Esophagus (tissue), 2 donors: ENCODE data around the gene TNPO1. TPM values are rescaled to one million over a fixed set of nuclear protein-coding genes. Genes with fewer than 3 reads are reported as not detected.

Source experiments
- H3K27ac ChIP-seq, 2 donors: one replicate each; pipeline ENCODE4 v1.5.1; 2013; ENCODE audit warnings: low read depth in 2 of 2, mild to moderate bottlenecking in 2 of 2, inconsistent platforms in 1 of 2, low read length in 1 of 2, moderate library complexity in 1 of 2
- H3K27me3 ChIP-seq, 2 donors: one replicate each; pipeline ENCODE4 v1.6.1; 2013; ENCODE audit warnings: low read length in 2 of 2, control low read depth in 1 of 2, mild to moderate bottlenecking in 1 of 2; ENCODE audit not compliant: insufficient read depth in 2 of 2, control insufficient read depth in 1 of 2
- H3K36me3 ChIP-seq, 2 donors: one replicate each; pipeline ENCODE4 v1.6.1; 2013; ENCODE audit warnings: low read length in 1 of 2; ENCODE audit not compliant: control insufficient read depth in 2 of 2, insufficient read depth in 2 of 2
- H3K4me1 ChIP-seq, 2 donors: one replicate each; pipeline ENCODE4 v1.6.1; 2013; ENCODE audit warnings: low read length in 1 of 2; ENCODE audit not compliant: control insufficient read depth in 2 of 2, insufficient read depth in 2 of 2
- H3K4me3 ChIP-seq, 2 donors: one replicate each; pipeline ENCODE4 v1.5.1; 2013; ENCODE audit warnings: low read length in 2 of 2, mild to moderate bottlenecking in 2 of 2, low read depth in 1 of 2, moderate library complexity in 1 of 2
- H3K9me3 ChIP-seq, 2 donors: one replicate each; pipeline ENCODE4 v1.6.1; 2013; ENCODE audit warnings: mild to moderate bottlenecking in 2 of 2, low read depth in 1 of 2, low read length in 1 of 2, moderate library complexity in 1 of 2; ENCODE audit not compliant: control insufficient read depth in 2 of 2, insufficient read depth in 1 of 2
- WGBS, 2 donors: extraction: QIAGEN DNeasy Blood & Tissue Kit; methylation state at CpG; one replicate each; pipeline ENCODE4 v1.1.7; 2013; 5-methylcytosine and 5-hydroxymethylcytosine counted together
- polyA plus RNA-seq, 2 donors: library from polyadenylated mRNA; stranded (reverse); fragments of 200-250 nt; gene quantifications; one replicate each; pipeline ENCODE4 v1.2.3, GENCODE V29; 2013
- donor health status: healthy with polysubstance abuse.
- donor health status: Bipolar disorder and iron deficiency.

Gene TNPO1
- polyA plus RNA-seq, 2 donors = 6.2 to 14.5 TPM

DNA sequence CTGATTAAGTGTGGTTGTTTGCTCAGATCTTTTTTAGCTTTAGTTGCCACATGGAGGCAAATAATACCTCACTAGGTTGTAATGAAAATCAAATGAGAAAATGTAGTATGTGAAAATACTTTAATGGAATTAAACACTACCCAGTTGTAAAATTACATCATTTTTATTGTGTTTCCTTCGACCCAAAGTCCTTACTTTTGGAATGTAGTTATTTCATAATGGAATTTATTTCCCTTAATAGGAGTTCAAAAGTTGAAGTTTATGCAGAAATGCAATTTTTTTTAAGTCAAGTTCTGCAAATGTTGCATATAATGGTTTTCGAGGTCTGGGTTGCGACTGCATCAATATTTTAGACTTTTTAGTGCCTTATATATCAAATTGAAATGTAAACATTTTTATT is 31.0 kb downstream of the TNPO1 start:
- Histone ChIP-seq H3K4me1 (peaks cover 2 to 3% of the 10 kb centered on the region in 2 donors), H3K27me3 (no peaks in the 10 kb centered on the region), H3K9me3 (no peaks in the 10 kb centered on the region), H3K36me3 (no peaks in the 10 kb centered on the region), H3K4me3 (peak overlapping the region in 1 of 2 donors; percentile 78), H3K27ac (no peak overlapping the region)
- 11 to 13% methylated on average over 3 of the region's 3 CpGs for WGBS, 2 donors

DNA sequence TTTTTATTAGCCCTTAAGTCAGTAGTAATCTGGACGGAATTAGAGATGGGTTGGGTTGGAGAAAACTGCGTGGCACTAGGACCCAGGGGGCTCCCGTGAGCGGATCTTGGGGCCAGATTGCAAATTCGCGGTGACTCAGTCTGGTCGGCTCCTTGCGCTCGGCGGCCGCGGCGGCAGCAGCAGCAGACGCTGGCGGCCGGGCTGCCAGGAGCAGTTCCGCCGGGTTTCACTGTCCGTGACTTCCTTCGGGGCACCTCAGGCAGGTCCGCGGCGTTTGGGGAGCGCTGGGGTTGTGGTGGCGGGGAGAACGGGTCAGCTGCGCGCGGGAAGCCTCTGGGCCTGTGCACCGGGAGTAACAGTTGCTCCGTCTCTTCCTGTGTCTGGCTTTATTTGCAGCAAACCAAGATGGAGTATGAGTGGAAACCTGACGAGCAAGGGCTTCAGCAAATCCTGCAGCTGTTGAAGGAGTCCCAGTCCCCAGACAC is 31.6 kb downstream of the TNPO1 start:
- no peaks in the 10 kb centered on the region for H3K36me3 ChIP-seq
- H3K27me3 ChIP-seq = no peaks in the 10 kb centered on the region
- H3K4me3 ChIP-seq = peak overlapping the region; percentile 78 to 90
- WGBS, 2 donors = 0 to 1% methylated on average over 26 to 32 of the region's 32 CpGs
- H3K9me3 ChIP-seq = no peaks in the 10 kb centered on the region
- peak overlapping the region; percentile 92 to 98 for H3K27ac ChIP-seq
- peaks cover 2 to 3% of the 10 kb centered on the region in 2 donors for H3K4me1 ChIP-seq

DNA sequence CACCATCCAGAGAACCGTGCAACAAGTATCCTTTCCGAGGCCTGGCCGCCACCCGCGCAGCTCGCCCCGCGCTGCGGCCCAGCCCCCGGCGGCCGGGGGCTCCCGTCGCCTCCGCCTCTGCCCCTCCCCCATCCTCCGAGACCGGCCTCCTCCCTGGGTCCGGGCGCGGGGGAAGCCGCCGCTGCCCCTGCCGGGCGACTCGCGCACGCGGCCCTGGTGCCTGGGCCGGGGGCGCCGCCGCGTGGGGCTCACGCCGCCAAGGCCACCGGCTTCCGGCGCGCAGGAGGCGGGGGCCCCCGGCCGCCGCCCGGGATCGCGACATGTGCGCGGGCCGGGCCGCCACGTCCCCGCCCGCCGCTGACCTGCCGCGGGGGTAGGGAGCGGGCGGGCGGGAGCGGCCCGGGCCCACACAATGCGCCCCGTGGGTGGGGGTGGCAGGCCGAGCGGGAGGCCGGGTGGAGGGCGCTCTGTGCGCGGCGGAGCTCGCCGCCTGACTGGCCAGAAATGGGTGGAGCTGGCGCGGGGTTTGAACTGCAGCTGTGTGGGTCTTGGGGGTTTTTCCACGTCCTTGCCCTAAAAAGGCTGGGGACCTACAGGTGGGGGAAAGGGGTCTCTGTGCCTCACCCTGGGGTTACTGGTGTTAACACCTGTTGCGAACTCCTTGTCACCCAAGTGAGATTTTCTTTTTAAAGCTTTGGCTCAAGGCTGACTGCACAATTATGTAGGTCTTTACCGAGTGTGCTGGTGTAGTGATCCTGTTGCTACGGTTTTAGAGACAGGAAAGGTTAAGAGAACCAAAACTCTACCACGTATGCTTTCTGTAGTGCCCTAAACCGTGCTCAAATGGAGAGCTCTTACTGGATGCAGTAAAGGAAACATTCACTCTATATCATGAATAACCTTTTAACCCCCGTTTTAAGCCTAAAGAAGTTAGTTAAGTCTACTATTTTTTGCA is 32.3 kb downstream of the TNPO1 start:
- WGBS, 2 donors = 0 to 2% methylated on average over 46 to 81 of the region's 81 CpGs
- H3K9me3 ChIP-seq = no peaks in the 10 kb centered on the region
- H3K36me3 ChIP-seq = peaks cover 0 to 2% of the 10 kb centered on the region in 2 donors
- peak overlapping the region; percentile 78 to 90 for H3K4me3 ChIP-seq
- H3K4me1 ChIP-seq = peaks cover 2 to 3% of the 10 kb centered on the region in 2 donors
- H3K27ac ChIP-seq = peak overlapping the region; percentile 92 to 98
- no peaks in the 10 kb centered on the region for H3K27me3 ChIP-seq

DNA sequence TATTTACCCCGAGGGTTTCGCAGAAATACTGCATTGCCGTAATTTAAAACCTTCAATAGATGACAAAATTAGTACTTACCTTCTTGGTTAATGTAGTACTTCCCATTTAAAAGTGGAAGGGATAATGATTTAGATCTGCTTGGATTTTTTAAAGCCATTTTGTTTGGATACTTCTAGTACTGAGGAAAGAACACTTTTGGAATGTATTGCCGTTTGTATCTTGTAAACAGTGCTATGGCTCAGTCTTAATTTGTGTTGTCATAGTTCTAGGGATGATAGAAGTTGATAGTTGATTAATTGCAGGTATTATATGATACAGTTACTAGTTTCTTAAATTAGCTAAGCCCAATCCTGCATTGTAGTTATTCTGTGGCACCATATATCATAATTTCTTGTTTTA is 33.1 kb downstream of the TNPO1 start:
- Histone ChIP-seq H3K27ac (no peak overlapping the region), H3K36me3 (peaks cover 0 to 2% of the 10 kb centered on the region in 2 donors), H3K27me3 (no peaks in the 10 kb centered on the region), H3K9me3 (no peaks in the 10 kb centered on the region), H3K4me3 (peak overlapping the region in 1 of 2 donors; percentile 78), H3K4me1 (peaks cover 2 to 3% of the 10 kb centered on the region in 2 donors)
- 12 to 14% methylated on average over 4 of the region's 4 CpGs for WGBS, 2 donors

DNA sequence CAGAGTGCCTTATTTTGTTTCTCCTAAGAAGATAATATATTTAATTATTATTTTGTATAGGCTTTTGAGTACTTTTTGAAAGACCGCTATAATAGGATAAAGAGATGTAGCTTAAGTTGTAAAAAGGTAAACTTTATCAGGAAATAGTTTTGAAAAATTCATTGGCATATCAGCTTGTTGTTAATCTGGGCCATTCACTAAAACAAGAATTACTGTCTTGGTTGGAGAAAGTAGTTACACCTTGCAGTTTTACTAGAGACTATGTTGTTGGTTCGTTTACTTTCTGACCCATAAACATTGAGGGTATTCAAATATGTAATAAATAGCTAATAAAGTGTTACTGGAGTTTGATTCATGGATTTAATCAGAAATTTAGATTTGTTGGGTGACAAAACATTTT is 33.7 kb downstream of the TNPO1 start:
- Histone ChIP-seq H3K27me3 (no peaks in the 10 kb centered on the region), H3K27ac (no peak overlapping the region), H3K4me3 (peak overlapping the region in 1 of 2 donors; percentile 78), H3K4me1 (peaks cover 2 to 3% of the 10 kb centered on the region in 2 donors), H3K9me3 (no peaks in the 10 kb centered on the region), H3K36me3 (peaks cover 0 to 2% of the 10 kb centered on the region in 2 donors)
- WGBS, 2 donors = 49 to 61% methylated on average over 2 of the region's 2 CpGs

DNA sequence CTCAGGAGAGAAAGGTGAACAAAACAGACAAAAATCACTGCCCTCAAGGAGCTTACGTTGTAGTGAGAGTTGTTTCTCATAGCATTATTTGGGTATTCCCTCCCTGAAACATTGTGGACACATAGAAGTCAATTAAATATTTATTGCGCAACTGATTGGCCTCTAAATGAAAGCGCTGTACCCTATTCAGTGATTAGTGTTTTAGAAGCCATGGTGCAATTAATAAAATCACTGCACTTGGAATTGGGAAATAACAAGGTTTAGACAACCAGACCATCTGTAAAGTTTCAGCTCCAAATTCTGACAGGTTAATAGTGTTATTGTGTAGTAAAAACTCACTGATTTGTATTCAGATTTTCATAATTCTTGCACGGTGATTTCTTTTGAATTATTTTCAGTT is 35.9 kb downstream of the TNPO1 start:
- H3K27ac ChIP-seq = no peak overlapping the region
- peaks cover 0 to 5% of the 10 kb centered on the region in 2 donors for H3K36me3 ChIP-seq
- peaks cover 2 to 3% of the 10 kb centered on the region in 2 donors for H3K4me1 ChIP-seq
- H3K4me3 ChIP-seq = no peak overlapping the region
- H3K9me3 ChIP-seq = no peaks in the 10 kb centered on the region
- H3K27me3 ChIP-seq = no peaks in the 10 kb centered on the region
- WGBS, 2 donors = 83 to 90% methylated on average over 4 of the region's 4 CpGs

DNA sequence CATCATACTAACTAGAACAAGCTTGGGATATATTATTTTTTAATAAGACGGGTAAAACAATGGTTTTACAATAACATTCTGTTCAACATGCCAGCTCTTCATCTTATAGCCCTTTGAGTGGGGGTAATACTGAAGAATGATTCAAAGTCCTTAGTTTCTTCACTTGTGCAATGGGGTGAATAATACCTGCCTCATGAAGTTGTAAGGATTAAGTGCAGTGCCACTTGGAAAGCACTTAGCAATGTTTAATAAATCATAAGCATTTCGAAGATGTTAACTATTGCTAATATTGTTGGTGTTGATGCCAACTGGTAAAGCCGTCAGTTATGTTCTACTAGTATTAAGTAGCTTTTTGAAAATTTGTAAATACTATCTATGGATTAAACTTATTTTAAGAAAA is 38.0 kb downstream of the TNPO1 start:
- 61 to 75% methylated on average over 3 of the region's 3 CpGs for WGBS, 2 donors
- peaks cover 2 to 3% of the 10 kb centered on the region in 2 donors for H3K4me1 ChIP-seq

DNA sequence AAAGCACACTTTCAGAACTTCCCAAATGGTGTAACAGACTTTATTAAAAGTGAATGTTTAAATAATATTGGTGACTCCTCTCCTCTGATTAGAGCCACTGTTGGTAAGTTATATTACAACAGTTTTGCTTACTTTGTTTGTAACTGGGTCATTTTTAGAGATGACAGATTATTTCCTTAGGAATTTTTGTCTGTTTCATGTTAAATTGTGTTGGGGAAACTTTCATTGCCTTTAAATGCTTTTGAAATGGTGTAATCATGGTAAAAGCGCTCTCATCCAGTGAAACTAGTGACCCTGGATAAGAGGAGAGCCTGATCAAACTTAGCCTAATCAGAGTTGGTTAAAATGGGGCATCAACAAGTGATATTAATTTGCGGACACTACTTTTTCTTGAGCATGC is 39.4 kb downstream of the TNPO1 start:
- H3K4me3 ChIP-seq = no peak overlapping the region
- 96 to 98% methylated on average over 2 of the region's 2 CpGs for WGBS, 2 donors
- no peaks in the 10 kb centered on the region for H3K27me3 ChIP-seq
- H3K9me3 ChIP-seq = no peaks in the 10 kb centered on the region
- peaks cover 0 to 7% of the 10 kb centered on the region in 2 donors for H3K36me3 ChIP-seq
- no peak overlapping the region for H3K27ac ChIP-seq
- peaks cover 2 to 3% of the 10 kb centered on the region in 2 donors for H3K4me1 ChIP-seq

More for the DNA sequence above, 38.0 kb downstream of the TNPO1 start:
- H3K9me3 ChIP-seq = no peaks in the 10 kb centered on the region
- peaks cover 0 to 7% of the 10 kb centered on the region in 2 donors for H3K36me3 ChIP-seq
- no peak overlapping the region for H3K4me3 ChIP-seq
- no peak overlapping the region for H3K27ac ChIP-seq
- no peaks in the 10 kb centered on the region for H3K27me3 ChIP-seq

DNA sequence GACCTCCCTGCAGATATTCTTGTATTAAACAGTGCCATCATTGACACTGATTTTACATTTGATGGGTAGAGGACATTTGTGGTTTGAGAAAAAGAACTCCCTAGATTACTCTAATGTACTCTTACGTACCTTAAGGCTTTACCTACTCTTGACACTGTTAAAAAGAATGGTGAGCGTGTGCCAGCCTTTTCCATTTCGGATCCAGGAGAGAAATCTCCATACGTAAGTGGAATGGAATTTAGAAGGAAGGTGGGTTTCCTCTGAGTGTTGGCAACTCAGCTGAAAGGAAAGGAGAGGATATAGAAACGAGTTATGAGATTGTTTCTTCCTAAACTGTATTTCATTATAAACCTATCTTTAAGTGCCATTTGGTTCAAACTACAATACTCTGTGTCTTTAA is 40.9 kb downstream of the TNPO1 start:
- Histone ChIP-seq H3K27me3 (no peaks in the 10 kb centered on the region), H3K27ac (no peak overlapping the region), H3K9me3 (no peaks in the 10 kb centered on the region), H3K36me3 (peaks cover 6 to 10% of the 10 kb centered on the region in 2 donors), H3K4me3 (no peak overlapping the region), H3K4me1 (no peaks in the 10 kb centered on the region)
- WGBS, 2 donors = 81% methylated on average over 5 of the region's 5 CpGs
